Activated CD4-positive, CD25-positive, alpha-beta regulatory T cell treated with anti-CD3 and anti-CD28 coated beads, Interleukin-2, amount 50 U/mL, for 24 hours (primary cell): ENCODE measurements around the gene PTPRJ.
"Not testable (repeated sequence)": the region's sequence is repeated elsewhere in the genome, so short reads cannot be mapped to it uniquely, and the experiment has no call there.

ENCODE experiments used
- ATAC-seq, 2 donors: fragments of 150-1000 bp; cut with Tn5 transposase; one replicate each; pipeline ENCODE4 v1.10.0; 2021; ENCODE audit warnings: mild to moderate bottlenecking in 1 of 2, moderate library complexity in 1 of 2

PTPRJ gene

GRCh38 chr11:48169717-48170116 is 189.4 kb downstream of the PTPRJ start:
- ATAC-seq = no peak

GRCh38 chr11:48170241-48171233 is 190.2 kb downstream of the PTPRJ start:
- ATAC-seq = no peak

- ATAC-seq = peak in 1 of 2 donors; percentile 51
Observed at GRCh38 chr11:48172818-48173609, 192.7 kb downstream of the PTPRJ start.

GRCh38 chr11:48177661-48178060 is 197.3 kb downstream of the PTPRJ start:
- ATAC-seq = no peak

- ATAC-seq = no peak
Observed at GRCh38 chr11:48180627-48181026, 200.3 kb downstream of the PTPRJ start.

- no peak for ATAC-seq
Observed at GRCh38 chr11:48182860-48183526, 202.6 kb downstream of the PTPRJ start.

GRCh38 chr11:48184452-48184851 is 204.1 kb downstream of the PTPRJ start:
- ATAC-seq = no peak

DNA sequence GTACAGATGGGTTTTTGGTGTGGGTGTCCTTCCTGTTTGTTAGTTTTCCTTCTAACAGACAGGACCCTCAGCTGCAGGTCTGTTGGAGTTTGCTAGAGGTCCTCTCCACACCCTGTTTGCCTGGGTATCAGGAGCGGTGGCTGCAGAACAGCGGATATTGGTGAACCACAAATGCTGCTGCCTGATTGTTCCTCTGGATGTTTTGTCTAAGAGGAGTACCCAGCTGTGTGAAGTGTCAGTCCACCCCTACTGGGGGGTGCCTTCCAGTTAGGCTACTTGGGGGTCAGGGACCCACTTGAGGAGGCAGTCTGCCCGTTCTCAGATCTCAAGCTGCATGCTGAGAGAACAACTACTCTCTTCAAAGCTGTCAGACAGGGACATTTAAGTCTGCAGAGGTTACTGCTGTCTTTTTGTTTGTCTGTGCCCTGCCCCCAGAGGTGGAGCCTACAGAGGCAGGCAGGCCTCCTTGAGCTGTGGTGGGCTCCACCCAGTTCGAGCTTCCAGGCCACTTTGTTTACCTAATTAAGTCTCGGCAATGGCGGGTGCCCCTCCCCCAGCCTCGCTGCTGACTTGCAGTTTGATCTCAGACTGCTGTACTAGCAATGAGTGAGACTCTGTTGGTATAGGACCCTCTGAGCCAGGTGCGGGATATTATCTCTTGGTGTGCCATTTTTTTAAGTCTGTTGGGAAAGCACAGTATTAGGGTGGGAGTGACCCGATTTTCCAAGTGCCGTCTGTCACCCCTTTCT is 210.7 kb downstream of the PTPRJ start:
- not testable (repeated sequence) for ATAC-seq

GRCh38 chr11:48193876-48194275 is 213.5 kb downstream of the PTPRJ start:
- ATAC-seq = no peak

GRCh38 chr11:48207881-48208280 is 227.5 kb downstream of the PTPRJ start:
- ATAC-seq = no peak

DNA sequence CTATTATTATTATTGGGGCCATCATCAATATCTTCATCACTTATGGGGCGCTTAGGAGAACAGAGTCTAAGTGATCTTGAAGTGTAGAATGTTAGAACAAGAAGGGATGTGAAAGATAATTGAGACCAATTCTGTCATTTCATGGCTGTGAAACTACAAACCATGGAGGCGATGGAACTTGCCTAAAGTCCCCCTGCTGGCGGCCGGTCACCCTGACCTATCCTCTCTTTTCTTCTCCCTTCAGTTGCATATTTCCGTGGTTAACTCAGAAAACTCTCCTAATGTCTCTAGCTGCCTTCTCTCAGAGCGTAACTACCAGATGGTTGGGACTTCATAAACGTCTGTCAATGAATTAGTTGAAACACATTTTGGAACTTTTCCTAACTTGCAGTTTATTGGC is 229.7 kb downstream of the PTPRJ start:
- no peak for ATAC-seq

DNA sequence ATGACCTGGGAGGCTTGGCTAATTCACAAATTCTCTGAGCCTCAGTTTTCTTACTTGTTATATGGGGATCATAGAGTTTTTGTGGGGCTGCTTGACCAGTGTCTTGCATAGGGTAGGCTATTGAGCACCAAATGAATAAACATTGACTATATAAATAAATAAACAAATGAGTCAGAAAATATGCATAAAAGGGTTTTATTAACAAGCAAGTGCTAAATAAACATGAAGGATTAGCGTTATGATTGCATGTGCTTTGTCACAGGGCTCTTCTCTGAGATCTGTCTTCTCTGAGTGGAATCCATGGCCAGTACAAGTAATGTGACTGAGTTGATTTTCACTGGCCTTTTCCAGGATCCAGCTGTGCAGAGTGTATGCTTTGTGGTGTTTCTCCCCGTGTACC is 236.2 kb downstream of the PTPRJ start, which contains the start of gene OR4B1:
Gene OR4B1, plus strand, starts transcription at position 301 of the 400 bp plus-strand sequence. Its CDS starts 0 bp downstream, at position 301.
- ATAC-seq = no peak
